GM21360 (cell line): ENCODE results near the gene XRCC2.

Experiments used
- ATAC-seq: cut with Tn5 transposase; IDR thresholded peaks from one replicate; pipeline ENCODE4 v1.9.1; 2021; ENCODE audit warnings: mild to moderate bottlenecking, moderate library complexity; ENCODE audit not compliant: unreplicated experiment

Gene XRCC2

GRCh38 chr7:152618427-152618826, 57.5 kb downstream of the XRCC2 start:
- no peak for ATAC-seq

- no peak for ATAC-seq
Measured at GRCh38 chr7:152617056-152617455, 58.9 kb downstream of the XRCC2 start.

DNA sequence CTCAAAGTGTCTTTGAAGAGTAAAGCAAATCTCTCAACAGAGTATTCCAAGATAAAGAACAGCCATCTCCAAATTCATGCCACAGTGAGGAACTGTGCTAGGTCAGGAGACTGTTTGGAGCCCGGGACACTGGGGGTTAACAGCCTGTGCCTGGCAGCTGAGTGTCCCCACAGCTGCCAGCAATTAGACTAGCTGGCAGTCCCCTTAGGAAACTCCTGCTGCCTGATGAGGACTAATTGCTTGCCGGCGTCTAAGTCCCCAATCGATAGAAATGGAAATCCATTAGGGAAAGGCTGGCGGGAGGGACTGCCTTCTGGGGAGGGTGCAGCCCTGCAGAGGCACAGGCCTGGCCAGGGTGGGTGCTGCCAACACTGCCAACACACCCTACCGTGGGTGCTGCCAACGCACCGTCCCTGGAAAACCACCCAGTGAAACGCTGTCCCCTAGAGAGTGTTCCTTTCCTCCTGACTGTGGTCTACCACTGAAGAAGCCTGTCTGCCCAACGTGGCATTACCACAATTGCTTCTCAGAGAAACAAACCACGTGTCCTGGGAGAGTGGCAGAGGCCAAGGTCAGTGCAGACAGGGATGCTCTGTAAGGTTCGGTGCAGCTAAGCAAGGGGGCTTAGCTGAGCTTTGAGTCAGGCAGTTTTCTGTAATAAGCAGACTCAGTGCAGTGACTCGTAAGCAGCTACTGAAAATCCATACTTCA, 60.8 kb downstream of the XRCC2 start:
- no peak for ATAC-seq

DNA sequence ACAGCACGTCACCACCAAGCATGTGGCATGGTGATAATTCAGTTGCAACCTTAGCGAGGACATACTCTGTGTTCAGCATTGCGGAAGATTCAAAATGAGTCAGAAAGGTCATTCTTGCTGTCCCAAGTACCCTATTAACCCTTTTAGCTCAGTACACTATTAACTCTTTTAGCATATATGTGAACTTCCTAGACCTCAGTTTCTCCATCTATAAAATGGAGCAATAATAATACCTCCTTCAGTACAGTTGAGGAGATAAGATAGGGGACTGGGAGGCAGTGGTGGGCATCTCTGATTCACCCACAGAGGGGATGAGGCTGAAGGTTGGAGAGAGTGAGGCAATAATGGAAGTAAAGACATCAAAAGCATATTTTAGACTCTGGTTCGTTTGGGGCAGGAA, 67.3 kb downstream of the XRCC2 start:
- no peak for ATAC-seq

DNA sequence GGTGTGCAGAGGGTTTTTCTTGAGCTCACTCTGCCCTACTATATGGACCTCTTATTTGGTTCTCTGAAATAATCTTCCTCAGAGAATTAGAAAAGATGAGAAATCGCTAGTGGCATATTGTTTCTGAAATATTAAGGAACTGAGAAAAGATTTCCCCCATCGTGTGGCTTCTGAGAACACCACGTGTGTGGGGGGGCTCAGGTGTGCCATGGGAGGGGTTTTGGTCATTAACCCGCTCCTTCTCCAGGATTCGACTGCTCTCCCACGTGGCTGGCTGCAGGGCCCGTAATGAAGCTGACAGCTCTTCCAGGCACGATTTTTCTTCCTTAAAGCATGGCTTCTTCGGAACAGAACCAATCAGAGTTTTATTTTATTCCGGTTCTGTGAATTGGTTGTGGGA, 67.7 kb downstream of the XRCC2 start:
- no peak for ATAC-seq

- no peak for ATAC-seq
Measured at GRCh38 chr7:152607007-152607406, 68.9 kb downstream of the XRCC2 start.

- no peak for ATAC-seq
Measured at GRCh38 chr7:152602962-152603361, 73.0 kb downstream of the XRCC2 start.

- no peak for ATAC-seq
Measured at GRCh38 chr7:152601305-152601798, 74.6 kb downstream of the XRCC2 start.

- ATAC-seq: no peak
Measured at GRCh38 chr7:152600266-152600665, 75.7 kb downstream of the XRCC2 start.

- ATAC-seq: no peak
Measured at GRCh38 chr7:152597507-152597906, 78.4 kb downstream of the XRCC2 start.

DNA sequence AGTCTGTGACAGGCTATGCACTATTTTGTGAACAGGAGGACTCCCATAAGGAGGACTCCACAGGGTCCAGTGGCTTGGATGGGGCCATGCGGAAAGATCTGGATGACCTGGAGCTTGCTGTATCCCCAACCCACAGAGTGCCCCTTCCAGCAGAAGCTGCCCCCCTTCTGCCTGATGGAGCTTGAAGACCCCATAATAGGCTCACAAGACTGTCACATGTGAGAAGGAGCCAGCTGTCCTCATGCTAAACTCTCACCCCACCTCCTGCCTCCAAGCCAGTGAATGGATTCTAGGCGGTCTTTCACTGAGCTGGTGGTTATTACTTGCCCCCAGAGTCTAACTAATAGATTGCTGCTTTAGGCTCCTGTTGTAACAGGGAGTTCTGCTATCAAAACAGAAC, 79.1 kb downstream of the XRCC2 start:
- no peak for ATAC-seq
